Measurements from ENCODE around the gene DZIP1L.
"Not testable (repeated sequence)": the region's sequence is repeated elsewhere in the genome, so short reads cannot be mapped to it uniquely, and the experiment has no call there.

The DZIP1L gene, protein sequence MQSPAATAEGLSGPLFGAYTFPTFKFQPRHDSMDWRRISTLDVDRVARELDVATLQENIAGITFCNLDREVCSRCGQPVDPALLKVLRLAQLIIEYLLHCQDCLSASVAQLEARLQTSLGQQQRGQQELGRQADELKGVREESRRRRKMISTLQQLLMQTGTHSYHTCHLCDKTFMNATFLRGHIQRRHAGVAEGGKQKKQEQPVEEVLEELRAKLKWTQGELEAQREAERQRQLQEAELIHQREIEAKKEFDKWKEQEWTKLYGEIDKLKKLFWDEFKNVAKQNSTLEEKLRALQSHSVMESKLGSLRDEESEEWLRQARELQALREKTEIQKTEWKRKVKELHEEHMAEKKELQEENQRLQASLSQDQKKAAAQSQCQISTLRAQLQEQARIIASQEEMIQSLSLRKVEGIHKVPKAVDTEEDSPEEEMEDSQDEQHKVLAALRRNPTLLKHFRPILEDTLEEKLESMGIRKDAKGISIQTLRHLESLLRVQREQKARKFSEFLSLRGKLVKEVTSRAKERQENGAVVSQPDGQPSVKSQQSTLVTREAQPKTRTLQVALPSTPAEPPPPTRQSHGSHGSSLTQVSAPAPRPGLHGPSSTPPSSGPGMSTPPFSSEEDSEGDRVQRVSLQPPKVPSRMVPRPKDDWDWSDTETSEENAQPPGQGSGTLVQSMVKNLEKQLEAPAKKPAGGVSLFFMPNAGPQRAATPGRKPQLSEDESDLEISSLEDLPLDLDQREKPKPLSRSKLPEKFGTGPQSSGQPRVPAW

GRCh38 chr3:138114988-138115971 is at the start of gene DZIP1L:
TSS of gene DZIP1L (minus strand) at chr3:138115608. CDS start at chr3:138103971, 11,637 bp downstream.
- DNase-seq (ENCODE audit: low spot score), result no peak

DNA sequence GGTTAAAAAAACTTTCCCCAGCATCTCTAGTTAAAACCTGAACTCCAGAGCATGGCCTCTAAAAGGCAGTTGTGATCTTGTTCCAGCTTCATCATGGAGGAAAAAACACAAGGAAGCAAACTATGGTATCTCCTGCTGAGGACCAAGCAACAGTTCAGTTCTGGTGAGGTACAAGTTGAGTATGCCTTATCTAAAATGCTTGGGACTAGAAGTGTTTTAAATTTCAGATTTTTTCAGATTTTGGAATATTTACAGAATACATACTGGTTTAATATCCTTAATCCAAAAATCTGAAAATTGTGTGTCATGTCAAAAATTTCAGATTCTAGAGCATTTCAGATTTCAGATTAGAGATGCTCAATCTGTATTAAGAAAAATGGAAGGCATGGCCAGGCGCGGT is 49.7 kb upstream of the DZIP1L start:
- DNase-seq (ENCODE audit: low spot score), result no peak

- no peak for DNase-seq (ENCODE audit: low spot score)
Measured at GRCh38 chr3:138157743-138158142, 42.3 kb upstream of the DZIP1L start.

GRCh38 chr3:138154534-138154933 is 39.1 kb upstream of the DZIP1L start:
- no peak for DNase-seq (ENCODE audit: low spot score)

- DNase-seq (ENCODE audit: low spot score), result no peak
Measured at GRCh38 chr3:138148503-138148902, 33.1 kb upstream of the DZIP1L start.

- DNase-seq (ENCODE audit: low spot score), result not testable (repeated sequence)
Measured at GRCh38 chr3:138142181-138142580, 26.8 kb upstream of the DZIP1L start.

DNA sequence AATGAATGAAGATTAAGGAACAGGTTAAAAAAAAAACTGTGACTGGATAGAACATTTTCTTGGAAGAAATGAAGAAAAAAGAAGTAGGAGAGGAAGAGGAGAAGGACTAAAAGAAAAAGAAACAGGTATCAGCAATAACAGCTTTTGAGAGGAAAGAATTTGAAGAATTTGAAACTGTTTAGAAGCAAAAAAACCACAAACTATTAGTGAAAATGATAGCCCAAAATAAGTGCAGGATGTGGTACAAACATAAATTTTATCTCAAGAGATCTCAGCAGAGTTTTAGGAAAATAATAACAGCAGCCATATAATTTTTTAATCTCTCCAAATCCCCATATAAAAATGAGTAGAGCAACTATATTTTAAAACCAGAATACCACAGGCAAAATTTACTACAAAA is 25.5 kb upstream of the DZIP1L start:
- DNase-seq (ENCODE audit: low spot score), result no peak

GRCh38 chr3:138139691-138140090 is 24.3 kb upstream of the DZIP1L start:
- no peak for DNase-seq (ENCODE audit: low spot score)

DNA sequence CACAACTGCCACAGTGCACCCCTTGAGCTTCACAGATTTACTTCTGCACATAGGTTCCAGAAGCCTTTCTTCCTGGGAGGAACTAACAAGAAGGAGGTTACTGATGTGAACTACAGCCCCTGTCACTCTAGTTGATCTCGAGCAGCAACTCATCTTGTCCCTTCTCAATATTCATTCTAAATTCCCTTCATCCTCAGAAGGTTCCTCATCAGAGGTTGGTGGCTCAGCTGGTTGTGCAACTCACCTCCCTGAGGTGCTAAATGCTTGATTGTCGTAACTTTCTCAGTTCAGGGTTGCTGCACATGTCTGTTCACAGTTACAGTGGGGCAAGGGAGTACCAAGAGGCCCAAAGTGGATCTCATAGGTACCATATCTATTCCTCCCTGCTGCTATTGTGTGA is 22.5 kb upstream of the DZIP1L start:
- no peak for DNase-seq (ENCODE audit: low spot score)

DNA sequence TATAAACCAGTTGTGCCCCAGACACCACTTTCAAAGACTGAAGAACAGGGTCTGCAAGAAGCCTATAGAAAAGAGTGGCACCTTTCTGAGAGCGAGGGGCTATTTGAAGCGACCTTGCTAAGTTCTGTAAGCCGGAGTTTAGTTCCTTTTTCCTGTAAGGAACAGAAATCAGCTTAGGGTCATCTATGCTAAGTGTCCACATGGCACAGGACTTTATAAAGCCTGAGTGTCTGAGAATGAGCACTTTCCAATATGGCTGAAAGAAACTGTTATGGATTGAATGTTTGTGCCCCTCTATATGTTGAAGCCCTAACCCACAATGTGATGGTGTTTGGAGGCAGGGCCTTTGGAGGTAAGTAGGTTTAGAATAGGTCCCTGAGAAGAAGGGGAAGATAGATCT is 20.8 kb upstream of the DZIP1L start:
- DNase-seq (ENCODE audit: low spot score), result no peak

- DNase-seq (ENCODE audit: low spot score), result no peak
Measured at GRCh38 chr3:138135833-138136194, 20.4 kb upstream of the DZIP1L start.

- DNase-seq (ENCODE audit: low spot score), result no peak
Measured at GRCh38 chr3:138135146-138135832, 19.9 kb upstream of the DZIP1L start.

DNA sequence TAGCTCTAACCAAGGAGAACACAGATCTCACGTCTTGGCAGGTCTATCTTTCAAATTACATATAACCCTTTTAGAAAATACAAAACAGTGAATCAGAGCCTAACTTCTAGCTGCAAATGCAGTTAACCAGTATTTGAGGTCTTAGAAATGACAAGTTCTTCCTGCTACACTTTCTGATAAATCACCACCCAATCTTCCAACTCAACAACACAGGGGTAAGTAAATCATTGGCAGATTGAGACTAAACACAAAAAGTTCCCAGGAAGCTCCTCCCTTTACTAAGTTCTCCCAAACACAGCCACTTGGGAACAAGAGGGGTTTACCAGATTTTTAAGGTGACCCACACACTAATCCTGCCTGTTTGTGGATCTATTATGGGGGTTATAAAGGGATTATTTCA is 16.8 kb upstream of the DZIP1L start, which contains the start of gene A4GNT:
Gene A4GNT, minus strand, starts transcription at position 152 of the 400 bp plus-strand sequence. CDS start 1,134 bp downstream, outside the sequence.
- no peak for DNase-seq (ENCODE audit: low spot score)

DNA sequence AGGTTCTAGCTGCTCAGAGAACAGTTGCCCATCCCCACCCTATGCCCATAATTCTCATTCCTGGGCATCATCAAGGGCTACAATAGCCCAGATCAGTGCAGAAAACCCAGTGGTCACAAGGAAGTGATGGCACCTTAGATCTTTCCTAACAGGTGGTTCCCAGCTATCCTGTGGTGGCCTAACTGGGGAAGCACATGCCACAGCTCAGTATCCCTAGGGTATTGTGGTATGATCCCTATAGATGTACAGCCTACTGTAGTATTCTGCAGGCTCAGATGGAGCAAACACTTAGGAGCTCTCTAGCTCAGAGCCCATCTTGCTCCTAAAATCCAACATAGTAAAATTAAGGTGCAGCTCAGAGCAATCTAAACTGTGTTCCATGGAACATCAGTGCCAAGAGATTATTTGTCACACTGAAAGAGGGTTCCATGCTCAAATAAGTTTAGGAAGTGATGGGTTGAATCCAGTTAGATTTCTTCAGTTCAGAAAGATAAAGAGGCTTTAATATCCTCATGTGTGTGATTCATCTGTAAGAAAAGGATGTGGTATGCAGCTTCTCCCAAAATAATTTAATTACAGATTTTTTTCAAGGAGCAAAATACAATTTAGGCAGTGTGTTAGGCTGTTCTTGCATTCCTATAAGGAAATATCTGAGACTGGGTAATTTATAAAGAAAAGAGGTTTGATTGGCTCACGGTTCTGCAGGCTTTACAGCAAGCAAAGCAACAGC is 12.4 kb upstream of the DZIP1L start:
- DNase-seq (ENCODE audit: low spot score), result no peak

- no peak for DNase-seq (ENCODE audit: low spot score)
Measured at GRCh38 chr3:138125548-138126221, 10.3 kb upstream of the DZIP1L start.

DNA sequence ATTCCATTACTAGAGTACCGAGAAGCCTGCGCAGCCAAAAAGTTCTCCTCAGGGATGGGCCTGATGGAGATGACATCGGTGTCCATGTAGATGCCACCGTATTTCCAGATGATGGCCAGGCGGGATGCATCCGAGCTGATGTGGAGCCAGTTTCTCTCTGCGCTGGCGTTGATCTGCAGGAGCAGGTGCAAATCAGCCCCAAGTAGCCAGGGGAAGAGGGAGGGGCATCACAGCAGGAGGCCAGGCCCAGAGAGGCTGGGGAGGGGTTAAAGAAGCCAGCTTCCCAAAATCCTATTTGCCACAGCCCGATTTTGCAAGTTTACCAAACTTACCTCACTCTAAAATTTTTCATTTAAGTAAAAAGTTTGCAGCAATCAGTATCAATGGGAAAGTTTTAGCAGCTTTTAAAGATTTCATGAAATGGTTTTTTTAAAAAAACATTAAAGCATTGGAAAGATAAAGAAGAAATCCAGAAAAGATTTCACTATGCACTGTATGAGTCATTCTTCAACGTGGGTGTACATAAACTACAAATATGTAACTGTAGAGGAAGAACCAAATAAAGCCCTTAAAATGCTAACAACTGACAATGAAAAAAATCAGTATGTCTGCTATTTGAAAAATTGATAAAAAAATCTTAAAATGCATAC is 9.4 kb upstream of the DZIP1L start:
- DNase-seq (ENCODE audit: low spot score), result no peak

DNA sequence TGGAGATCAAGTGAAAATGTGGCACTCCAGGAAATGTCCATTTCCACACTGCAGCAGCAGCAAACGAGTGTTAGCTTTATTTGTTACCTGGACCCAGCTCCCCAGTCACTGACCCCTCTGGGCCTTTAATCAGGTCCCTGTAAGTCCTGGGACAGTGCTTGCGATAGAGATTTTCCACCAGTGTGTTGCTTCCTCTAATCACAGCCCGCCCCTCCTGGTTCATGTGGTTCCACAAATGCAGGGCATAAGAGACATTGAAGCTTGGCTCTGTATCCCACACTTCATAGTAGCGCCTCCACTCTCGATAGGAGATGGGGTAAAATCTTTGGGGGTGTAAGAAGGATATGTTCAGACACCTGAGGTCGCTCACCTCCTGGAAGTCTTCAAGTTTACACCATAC is 8.8 kb upstream of the DZIP1L start:
- no peak for DNase-seq (ENCODE audit: low spot score)

DNA sequence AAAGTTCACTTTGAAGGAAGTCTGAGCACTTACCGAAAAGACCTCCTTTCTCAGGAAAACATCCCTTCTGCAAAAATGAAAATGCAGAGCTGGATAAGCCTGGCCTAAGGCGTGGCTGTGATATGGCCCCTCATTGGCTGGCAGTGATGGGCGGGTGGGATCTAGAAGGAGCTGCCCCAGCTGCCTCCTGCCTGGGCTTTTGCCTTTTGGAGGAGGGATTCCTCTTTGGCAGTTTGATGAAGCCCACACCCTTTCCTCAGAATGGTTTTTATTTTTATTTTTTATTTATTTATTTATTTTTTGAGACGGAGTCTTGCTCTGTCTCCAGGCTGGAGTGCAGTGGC is 4.0 kb upstream of the DZIP1L start:
- no peak for DNase-seq (ENCODE audit: low spot score)

GRCh38 chr3:138118612-138119422 is 3.4 kb upstream of the DZIP1L start:
- DNase-seq (ENCODE audit: low spot score), result peak; percentile 46

All from CD4-positive, alpha-beta T cell treated with Interleukin-15 for 4 hours (primary cell).